ENCODE results near the gene OPRL1.

DNA sequence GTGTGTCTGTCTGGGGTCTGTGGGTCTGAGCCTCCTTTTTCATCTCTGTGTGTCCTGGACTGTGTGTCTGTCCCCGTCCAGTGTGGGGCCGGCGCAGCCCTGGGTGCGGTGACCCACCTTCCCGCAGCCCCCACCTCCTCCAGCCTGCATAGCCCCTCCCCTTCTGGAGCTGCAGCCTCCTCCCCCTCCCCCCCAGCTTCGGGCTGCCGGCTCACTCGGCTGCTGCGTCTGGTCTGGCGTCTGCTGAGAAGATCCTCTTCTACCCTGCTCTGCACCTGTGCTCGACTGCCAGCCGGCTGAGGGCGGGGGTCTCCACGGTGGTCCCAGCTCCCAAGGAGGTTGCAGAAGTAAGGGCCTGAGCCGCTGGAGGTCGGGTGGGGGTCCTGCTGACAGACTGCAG lies 11.9 kb downstream of the OPRL1 start:
- TF ChIP-seq CTCF (IDR thresholded peaks at IDR 0.05; ENCODE audit: control extremely low read depth in 1 of 3, insufficient read depth in 1 of 3, low read depth in 1 of 3, low read length in 3 of 3) (no peak), CHD7 (IDR thresholded peaks at IDR 0.05; ENCODE audit: insufficient replicate concordance, low read length) (no peak), SP1 (IDR thresholded peaks at IDR 0.05; ENCODE audit: low read depth, low read length) (no peak), CEBPB (IDR thresholded peaks at IDR 0.05; ENCODE audit: low read depth, low read length) (no peak), EZH2 (IDR thresholded peaks at IDR 0.05; ENCODE audit: low read depth, low read length, severe bottlenecking) (no peak), RBBP5 (IDR thresholded peaks at IDR 0.05; ENCODE audit: borderline replicate concordance, low read depth, low read length) (no peak)
